Activated CD8-positive, alpha-beta memory T cell treated with anti-CD3 and anti-CD28 coated beads for 4 hours (primary cell): ENCODE data around the gene DNAI2.
A peak's percentile ranks its signal among the peaks of the same experiment; 100 is the strongest.
"Not testable (repeated sequence)": the region's sequence is repeated elsewhere in the genome, so short reads cannot be mapped to it uniquely, and the experiment has no call there.

ENCODE experiments used
- DNase-seq, 2 donors: peaks; one replicate each; pipeline ENCODE4 v3.0.0-alpha.2; 2020; ENCODE audit warnings: low read depth in 2 of 2

DNAI2 gene

DNA sequence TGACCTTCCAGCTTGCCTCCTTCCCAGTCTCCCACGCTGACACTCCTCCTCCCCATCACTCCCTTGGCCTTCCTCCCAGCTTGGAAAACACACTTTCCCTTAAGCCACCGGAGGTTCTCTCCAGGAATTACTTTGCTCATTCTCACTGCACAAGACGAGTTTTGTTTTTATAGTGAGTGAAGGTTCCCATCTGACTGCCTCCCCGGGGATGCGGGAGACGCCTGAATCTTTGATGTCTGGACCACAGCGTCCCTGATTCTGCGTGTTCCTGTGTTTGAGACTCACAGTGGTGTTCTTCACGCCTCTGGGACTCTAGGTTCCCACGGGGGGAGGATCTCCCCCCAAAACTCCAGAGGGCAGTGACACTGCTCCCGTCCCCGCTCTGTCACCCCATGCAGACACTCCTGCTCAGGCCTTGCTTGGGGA is 2.0 kb downstream of the DNAI2 start:
- no peak for DNase-seq

DNA sequence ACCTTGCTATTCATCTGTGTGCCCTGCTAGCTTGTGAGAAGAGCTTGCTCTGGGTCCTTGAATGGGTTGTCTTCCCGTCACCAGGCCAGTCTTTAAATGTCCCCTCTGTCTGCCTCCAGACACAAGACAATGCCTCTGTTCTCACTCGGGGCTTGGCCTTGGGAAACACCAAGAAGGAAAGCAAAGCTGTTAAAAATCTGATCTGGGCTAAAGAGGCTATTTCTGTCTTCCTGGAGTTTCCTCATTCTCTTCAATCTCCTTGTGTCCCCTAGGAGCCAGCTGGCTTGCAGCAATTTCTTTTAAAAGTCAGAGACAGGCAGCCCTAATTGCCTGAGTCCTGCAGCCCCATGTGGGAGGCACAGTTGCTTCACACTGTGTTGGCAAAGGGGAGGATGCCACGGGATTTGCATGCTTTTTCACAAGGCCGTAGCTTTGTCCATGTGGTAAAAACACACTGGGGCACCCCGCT is 2.5 kb downstream of the DNAI2 start:
- no peak for DNase-seq

DNA sequence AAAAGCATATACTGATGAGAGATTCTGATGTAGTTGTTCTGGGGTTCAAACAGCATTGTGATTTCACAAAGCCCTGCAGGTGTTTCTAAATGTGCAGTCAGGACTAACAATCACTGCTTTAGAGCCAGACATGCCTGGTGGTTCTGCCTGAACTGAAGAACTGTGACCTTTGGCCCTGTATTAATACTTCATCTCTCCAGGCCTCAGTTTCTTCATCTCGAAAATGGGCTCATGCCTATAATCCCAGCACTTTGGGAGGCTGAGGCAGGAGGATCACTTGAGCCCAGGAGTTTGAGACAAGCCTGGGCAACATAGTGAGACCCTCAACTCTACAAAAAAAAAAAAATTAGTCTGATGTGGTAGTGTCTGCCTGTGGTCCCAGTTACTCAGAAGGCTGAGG is 3.9 kb downstream of the DNAI2 start:
- DNase-seq: no peak

GRCh38 chr17:74279617-74280016 is 5.6 kb downstream of the DNAI2 start:
- not testable (repeated sequence) for DNase-seq

GRCh38 chr17:74280093-74280513 is 6.1 kb downstream of the DNAI2 start:
- peak in 1 of 2 donors; percentile 47 for DNase-seq

- DNase-seq: no peak
Observed at GRCh38 chr17:74281799-74282198, 7.8 kb downstream of the DNAI2 start.

DNA sequence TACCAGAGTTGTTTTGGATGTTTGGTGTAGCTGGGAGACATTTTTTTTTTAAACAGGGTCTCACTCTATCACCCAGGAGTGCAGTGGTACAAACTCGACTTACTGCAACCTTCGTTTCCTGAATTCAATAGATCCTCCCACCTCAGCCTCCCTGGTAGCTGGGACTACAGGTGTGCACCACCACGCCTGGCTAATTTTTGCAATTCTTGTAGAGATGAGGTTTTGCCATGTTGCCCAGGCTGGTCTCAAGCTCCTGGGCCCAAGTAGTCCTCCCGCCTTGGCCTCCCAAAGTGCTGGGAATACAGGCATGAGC is 8.2 kb downstream of the DNAI2 start:
- not testable (repeated sequence) for DNase-seq

- DNase-seq: peak in 1 of 2 donors; percentile 35
Observed at GRCh38 chr17:74282587-74283370, 8.7 kb downstream of the DNAI2 start.

- DNase-seq: no peak
Observed at GRCh38 chr17:74283371-74283673, 9.3 kb downstream of the DNAI2 start.

DNA sequence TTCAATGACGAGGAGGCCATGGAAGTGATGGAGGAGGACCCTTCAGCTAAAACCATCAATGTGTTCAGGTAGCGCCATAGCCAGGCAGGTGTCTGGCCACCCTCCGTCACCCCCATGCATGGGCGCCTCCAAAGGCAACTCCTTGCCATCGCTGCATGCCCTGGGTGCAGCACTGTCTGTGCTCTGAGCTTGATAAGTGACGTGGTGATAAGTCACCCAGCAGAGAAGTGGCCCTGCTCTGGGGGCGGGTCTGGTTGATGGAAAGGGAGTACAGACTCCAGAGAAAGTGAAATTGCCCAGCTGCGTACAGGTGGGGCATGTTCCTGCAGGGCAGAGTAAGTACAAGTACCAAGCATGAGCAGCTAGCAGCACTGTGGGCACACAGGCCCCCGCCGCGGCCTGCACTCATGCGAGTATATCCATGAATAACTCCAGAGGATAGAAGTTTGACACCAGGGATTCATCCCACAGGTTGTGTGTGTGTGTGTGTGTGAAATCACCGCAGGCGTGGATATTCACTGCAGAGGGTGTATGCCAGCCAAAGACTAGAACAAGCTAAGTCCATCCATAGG is 13.1 kb downstream of the DNAI2 start:
- no peak for DNase-seq

- no peak for DNase-seq
Observed at GRCh38 chr17:74288785-74289184, 14.8 kb downstream of the DNAI2 start.

GRCh38 chr17:74289688-74290087 is 15.7 kb downstream of the DNAI2 start:
- no peak for DNase-seq

DNA sequence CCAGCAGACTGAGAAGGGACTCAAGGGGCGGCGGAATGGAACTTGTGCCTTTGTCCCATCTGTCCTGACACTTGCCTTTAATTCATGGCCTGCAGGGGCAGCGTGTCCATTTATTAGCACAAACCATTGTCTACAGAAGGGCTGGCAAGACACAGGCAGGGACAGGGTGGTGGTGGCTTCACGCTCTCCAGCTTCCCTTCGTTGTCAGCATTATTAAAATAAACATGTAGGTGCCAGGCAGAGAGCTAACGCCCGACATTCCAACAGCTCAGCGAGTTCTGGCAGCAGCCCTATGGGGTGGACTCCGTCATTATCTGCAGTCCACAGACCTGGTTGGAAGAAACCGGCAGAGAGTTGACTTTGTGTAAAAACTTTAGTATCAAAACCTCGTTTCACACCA is 16.3 kb downstream of the DNAI2 start:
- no peak for DNase-seq

DNA sequence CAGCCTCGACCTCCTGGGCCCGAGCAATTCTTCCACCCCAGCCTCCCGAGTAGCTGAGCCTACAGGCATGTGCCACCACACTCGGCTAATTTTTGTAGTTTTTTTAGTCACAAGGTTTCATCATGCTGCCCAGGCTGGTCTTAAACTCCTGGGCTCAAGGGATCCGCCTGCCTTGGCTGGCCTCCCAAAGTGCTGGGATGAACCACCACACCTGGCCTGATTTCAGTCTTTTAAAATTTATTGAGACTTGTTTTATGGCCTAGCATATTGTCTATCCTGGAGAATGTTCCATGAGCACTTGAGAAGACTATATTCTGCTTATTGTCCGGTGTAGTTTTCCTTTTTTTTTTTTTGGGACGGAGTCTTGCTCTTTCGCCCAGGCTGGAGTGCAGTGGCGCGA is 18.5 kb downstream of the DNAI2 start:
- no peak for DNase-seq

DNA sequence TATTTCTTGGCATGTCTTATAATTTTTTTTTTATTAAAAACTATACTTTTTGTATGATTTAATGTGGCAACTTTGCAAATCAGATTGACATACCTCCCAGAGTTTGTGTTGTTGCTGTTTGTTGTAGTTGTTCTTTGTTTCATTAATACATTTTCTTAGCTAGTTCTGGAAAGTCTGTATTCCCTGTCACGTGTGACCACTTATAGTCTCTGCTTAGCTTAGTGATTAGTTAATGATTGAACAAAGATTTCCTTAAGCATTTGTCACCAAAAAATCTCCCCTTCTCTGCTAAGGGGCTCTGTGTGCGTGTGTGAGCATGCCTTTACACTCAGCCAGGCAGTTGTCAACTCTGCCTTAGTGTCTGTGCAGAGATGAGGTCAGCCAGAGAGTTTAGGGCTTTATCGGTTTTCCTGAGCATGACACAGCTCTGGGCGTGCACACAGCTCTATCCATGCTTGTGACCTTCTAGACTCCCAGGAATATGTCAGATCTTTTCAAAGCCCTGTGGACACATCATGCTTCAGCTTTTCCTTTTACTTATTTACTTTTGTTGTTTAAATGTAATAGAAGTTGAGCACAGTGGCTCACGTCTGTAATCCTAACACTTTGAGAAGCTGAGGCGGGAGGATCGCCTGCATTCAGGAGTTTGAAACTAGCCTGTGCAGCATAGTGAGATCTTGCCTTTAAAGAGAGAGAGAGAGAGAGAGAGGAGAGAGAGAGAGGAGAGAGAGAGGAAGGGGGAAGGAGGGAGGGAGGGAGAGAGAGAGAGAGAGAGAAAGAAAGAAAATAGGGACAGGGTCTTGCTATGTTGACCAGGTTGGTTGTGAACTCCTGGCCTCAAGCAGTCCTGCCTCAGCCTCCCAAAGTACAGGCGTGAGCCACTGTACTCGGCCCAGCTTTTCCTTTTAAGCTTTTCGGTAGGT is 21.9 kb downstream of the DNAI2 start:
- no peak for DNase-seq

- DNase-seq: no peak
Observed at GRCh38 chr17:74296548-74296936, 22.5 kb downstream of the DNAI2 start.

DNA sequence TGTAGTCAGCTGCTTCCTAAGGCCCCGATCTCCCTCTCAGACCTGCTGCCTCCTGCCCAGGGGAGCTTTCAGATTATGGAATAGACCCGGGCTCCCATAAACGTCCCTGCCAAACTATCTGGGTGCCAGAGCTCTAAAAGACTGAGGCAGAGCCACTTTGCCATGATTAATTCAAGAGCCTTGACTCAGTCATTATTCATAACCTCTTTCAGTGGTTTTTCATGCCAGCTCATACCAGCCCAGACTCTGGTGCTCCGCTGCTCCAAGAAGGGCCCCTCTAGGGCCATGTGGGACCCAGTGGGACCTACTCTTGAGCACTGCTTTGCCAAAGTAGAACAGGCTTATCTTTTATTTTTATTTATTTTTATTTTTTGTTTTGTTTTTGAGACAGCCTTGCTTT is 23.9 kb downstream of the DNAI2 start:
- DNase-seq: no peak

- no peak for DNase-seq
Observed at GRCh38 chr17:74298778-74299177, 24.7 kb downstream of the DNAI2 start.

DNA sequence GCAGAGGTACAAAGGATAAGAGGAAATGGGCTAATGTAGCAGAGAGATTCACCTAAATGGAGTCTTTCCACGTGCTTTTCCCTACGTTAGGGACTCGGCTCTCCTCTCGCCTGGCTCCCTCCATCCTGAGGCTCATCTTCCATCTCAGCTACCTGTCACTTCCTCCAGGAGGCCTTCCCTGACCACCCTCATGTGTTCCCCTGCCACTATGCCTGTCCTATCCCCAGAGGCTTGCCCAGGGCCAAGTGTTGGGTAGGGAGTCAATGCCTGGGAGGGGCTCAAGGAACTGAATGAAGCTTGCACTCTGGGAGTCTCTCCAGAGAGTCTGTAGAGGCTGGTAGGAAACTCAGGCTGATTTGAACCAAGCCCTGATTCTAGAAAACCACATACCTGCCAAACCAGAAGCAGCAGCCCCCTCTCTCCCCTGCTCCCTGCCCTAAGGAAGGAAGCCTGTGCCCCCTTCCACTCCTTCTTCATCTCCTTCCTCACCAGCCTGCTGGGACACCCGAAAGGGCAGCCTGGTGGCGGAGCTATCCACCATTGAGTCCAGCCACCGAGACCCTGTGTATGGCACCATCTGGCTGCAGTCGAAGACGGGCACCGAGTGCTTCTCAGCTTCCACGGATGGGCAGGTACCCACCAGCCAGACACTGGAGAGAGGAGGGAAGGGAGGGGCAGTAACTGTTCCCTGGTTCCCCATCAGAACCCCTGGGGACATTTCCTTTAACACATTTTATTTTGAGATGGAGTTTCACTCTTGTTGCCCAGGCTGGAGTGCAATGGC is 25.4 kb downstream of the DNAI2 start:
- DNase-seq: no peak

DNA sequence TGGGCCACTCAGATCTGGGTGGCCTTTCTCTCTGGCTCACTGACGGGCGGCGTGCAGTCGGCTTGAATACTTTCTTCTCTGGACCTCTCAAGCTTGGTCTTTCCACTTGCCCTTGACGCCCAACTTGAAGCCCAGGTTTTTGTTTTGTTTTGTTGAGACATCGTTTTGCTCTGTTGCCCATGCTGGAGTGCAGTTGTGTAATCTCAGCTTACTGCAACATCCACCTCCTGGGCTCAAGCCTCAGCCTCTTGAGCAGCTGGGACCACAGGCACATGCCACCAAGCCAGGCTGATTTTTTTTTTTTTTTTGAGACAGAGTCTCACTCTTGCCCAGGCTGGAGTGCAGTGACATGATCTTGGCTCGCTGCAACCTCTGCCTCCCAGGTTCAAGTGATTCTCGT is 29.3 kb downstream of the DNAI2 start:
- no peak for DNase-seq

- DNase-seq: no peak
Observed at GRCh38 chr17:74304184-74304583, 30.1 kb downstream of the DNAI2 start.
